Stimulated activated CD4-positive, alpha-beta T cell treated with anti-CD3 and anti-CD28 coated beads, Interleukin-4, amount 100 ng/mL, for 48 hours (primary cell): ENCODE measurements around the gene SH3BP2.

Experiments used
- DNase-seq, 2 donors: peaks; one replicate each; pipeline ENCODE4 v3.0.0-alpha.2; 2020; ENCODE audit warnings: low read depth in 2 of 2

The SH3BP2 gene

GRCh38 chr4:2831611-2832308 lies 38.9 kb downstream of the SH3BP2 start:
- DNase-seq = no peak

GRCh38 chr4:2832309-2832980 lies 39.6 kb downstream of the SH3BP2 start:
- no peak for DNase-seq

- DNase-seq = no peak
Observed at GRCh38 chr4:2832981-2833670, 40.2 kb downstream of the SH3BP2 start.

GRCh38 chr4:2833671-2834000 lies 40.8 kb downstream of the SH3BP2 start:
- DNase-seq = no peak

GRCh38 chr4:2834001-2834921 lies 41.4 kb downstream of the SH3BP2 start:
- DNase-seq = no peak

GRCh38 chr4:2835978-2836377 lies 43.1 kb downstream of the SH3BP2 start:
- DNase-seq = no peak

- no peak for DNase-seq
Observed at GRCh38 chr4:2836391-2836859, 43.5 kb downstream of the SH3BP2 start.

- no peak for DNase-seq
Observed at GRCh38 chr4:2837110-2837903, 44.4 kb downstream of the SH3BP2 start.

- peak in 1 of 2 donors; percentile 41 for DNase-seq
Observed at GRCh38 chr4:2837904-2838496, 45.1 kb downstream of the SH3BP2 start.

GRCh38 chr4:2839060-2839459 lies 46.2 kb downstream of the SH3BP2 start:
- no peak for DNase-seq

GRCh38 chr4:2842687-2843262 lies 49.9 kb downstream of the SH3BP2 start:
- no peak for DNase-seq

- DNase-seq = peak; percentile 84 to 92
Observed at GRCh38 chr4:2843263-2843940, 50.5 kb downstream of the SH3BP2 start, which contains the start of gene ADD1. TSS of gene ADD1 (plus strand) at chr4:2843844. CDS start at chr4:2875916, 32,072 bp downstream.

GRCh38 chr4:2843941-2844584 lies 51.2 kb downstream of the SH3BP2 start:
- no peak for DNase-seq

GRCh38 chr4:2846172-2846571 lies 53.3 kb downstream of the SH3BP2 start:
- DNase-seq = no peak

GRCh38 chr4:2847302-2847871 lies 54.5 kb downstream of the SH3BP2 start:
- DNase-seq = no peak

GRCh38 chr4:2848449-2848848 lies 55.6 kb downstream of the SH3BP2 start:
- no peak for DNase-seq

- DNase-seq = no peak
Observed at GRCh38 chr4:2849267-2850152, 56.6 kb downstream of the SH3BP2 start.
